ENCODE measurements around the gene VWA7. TPM values are rescaled to one million over a fixed set of nuclear protein-coding genes. Genes with fewer than 3 reads are reported as not detected.

Gene VWA7
- total RNA-seq, 2 donors from 2014 or later: 2.7 to 13.0 TPM

- WGBS: 93% methylated on average over 3 of the region's 3 CpGs
- DNase-seq (ENCODE audit: low spot score): no peak
- no peaks in the 10 kb centered on the region for H3K36me3 ChIP-seq
- H3K27me3 ChIP-seq (replicated peaks; ENCODE audit: insufficient read depth): no peaks in the 10 kb centered on the region
- TF ChIP-seq POLR2AphosphoS5 (IDR thresholded peaks at IDR 0.05): no peak
- TF ChIP-seq POLR2A (IDR thresholded peaks at IDR 0.05): no peak
- TF ChIP-seq, protein P1, sequence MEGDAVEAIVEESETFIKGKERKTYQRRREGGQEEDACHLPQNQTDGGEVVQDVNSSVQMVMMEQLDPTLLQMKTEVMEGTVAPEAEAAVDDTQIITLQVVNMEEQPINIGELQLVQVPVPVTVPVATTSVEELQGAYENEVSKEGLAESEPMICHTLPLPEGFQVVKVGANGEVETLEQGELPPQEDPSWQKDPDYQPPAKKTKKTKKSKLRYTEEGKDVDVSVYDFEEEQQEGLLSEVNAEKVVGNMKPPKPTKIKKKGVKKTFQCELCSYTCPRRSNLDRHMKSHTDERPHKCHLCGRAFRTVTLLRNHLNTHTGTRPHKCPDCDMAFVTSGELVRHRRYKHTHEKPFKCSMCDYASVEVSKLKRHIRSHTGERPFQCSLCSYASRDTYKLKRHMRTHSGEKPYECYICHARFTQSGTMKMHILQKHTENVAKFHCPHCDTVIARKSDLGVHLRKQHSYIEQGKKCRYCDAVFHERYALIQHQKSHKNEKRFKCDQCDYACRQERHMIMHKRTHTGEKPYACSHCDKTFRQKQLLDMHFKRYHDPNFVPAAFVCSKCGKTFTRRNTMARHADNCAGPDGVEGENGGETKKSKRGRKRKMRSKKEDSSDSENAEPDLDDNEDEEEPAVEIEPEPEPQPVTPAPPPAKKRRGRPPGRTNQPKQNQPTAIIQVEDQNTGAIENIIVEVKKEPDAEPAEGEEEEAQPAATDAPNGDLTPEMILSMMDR (IDR thresholded peaks at IDR 0.05): no peak
- H3K9me3 ChIP-seq: no peaks in the 10 kb centered on the region
- intact Hi-C loops (cut with DNase I): no loop called here
- no peak overlapping the region for H3K4me3 ChIP-seq
- H3K27ac ChIP-seq: no peak overlapping the region
- peaks cover 7% of the 10 kb centered on the region for H3K4me1 ChIP-seq (replicated peaks)
These were observed 55.0 kb downstream of the VWA7 start for GRCh38 chr6:31722173-31722572.

DNA sequence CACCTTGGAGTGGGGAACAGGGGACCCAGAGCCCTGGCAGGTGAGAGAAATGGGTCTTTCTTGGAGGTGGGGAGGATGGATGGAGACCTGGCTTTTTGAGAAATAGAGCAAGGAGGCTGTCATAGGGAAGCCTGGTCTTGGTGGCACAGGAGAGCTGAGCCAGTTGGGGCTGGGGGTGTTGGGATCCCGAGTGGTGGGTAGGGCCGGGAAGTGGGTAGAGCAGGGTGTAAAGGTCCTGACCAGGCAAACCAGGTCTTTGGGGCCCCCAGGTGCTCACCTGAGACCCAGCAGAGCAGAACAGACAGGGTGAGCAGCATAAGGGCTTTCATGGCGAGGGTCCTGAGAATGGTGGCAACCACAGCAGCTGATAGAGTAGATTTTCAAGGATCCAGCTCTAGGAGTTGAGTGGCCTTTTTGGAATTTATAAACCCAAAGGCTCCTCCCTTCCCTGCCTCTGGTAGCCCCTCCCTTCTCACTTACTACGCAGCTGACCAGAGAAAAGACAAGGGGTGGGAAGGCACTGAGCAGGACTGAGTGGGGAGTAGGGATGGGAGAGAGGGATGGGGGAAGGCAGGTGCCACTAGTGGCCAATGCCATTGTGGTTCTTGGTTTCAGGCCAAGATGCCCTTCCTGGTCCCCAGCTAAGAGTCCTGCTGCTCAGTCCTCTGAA is 55.6 kb downstream of the VWA7 start, which contains the start of gene LY6G6C:
Gene LY6G6C (minus strand): TSS at position 396 of the 670 bp plus-strand sequence. CDS start 67 bp downstream, at position 329.
- 93% methylated on average over 4 of the region's 4 CpGs for WGBS
- peaks cover 7% of the 10 kb centered on the region for H3K4me1 ChIP-seq (replicated peaks)
- no peaks in the 10 kb centered on the region for H3K36me3 ChIP-seq
- no peak within 1 kb of the TSS for H3K27ac ChIP-seq
- TF ChIP-seq POLR2A (IDR thresholded peaks at IDR 0.05) (no peak), POLR2AphosphoS5 (IDR thresholded peaks at IDR 0.05) (no peak)
- TF ChIP-seq, protein P1 (IDR thresholded peaks at IDR 0.05): no peak
- no peak within 1 kb of the TSS for H3K4me3 ChIP-seq
- no peak for DNase-seq (ENCODE audit: low spot score)
- H3K9me3 ChIP-seq: no peaks in the 10 kb centered on the region
- intact Hi-C loops (cut with DNase I): no loop called here
- no peaks in the 10 kb centered on the region for H3K27me3 ChIP-seq (replicated peaks; ENCODE audit: insufficient read depth)

- Histone ChIP-seq H3K27me3 (replicated peaks; ENCODE audit: insufficient read depth) (no peaks in the 10 kb centered on the region), H3K4me1 (replicated peaks) (peaks cover 11% of the 10 kb centered on the region), H3K36me3 (no peaks in the 10 kb centered on the region), H3K4me3 (no peak overlapping the region), H3K27ac (no peak overlapping the region), H3K9me3 (no peaks in the 10 kb centered on the region)
- WGBS: 65% methylated on average over 5 of the region's 5 CpGs
- no peak for DNase-seq (ENCODE audit: low spot score)
- TF ChIP-seq POLR2AphosphoS5 (IDR thresholded peaks at IDR 0.05) (no peak), POLR2A (IDR thresholded peaks at IDR 0.05) (no peak)
- TF ChIP-seq, protein P1 (IDR thresholded peaks at IDR 0.05): no peak
- intact Hi-C loops (cut with DNase I): no loop called here
These were observed 56.8 kb downstream of the VWA7 start for GRCh38 chr6:31720196-31720770.

DNA sequence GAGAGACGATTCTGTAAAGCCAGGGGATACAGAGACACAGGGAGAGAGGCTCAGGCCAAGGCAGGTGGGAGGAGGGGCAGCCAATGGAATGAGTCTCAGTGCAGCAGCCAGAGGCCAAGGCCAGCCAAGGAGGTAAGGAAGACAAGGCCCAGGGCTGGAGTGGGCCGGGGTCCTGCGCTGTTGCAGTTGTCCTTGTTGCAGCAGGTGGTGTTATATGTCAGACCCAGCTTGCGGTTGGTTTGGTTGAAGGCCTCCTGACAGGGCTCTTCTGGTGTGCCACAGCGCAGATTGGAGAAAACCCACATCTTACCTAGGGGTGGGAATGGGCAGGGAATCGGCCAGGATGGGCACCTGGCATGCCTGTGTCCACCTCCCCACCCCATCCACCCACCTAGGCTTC is 58.1 kb downstream of the VWA7 start:
- Histone ChIP-seq H3K4me1 (replicated peaks) (peaks cover 15% of the 10 kb centered on the region), H3K36me3 (no peaks in the 10 kb centered on the region), H3K9me3 (no peaks in the 10 kb centered on the region), H3K27me3 (replicated peaks; ENCODE audit: insufficient read depth) (no peaks in the 10 kb centered on the region), H3K4me3 (no peak overlapping the region), H3K27ac (peak overlapping the region; percentile 64 to 65)
- TF ChIP-seq POLR2A (IDR thresholded peaks at IDR 0.05) (no peak), POLR2AphosphoS5 (IDR thresholded peaks at IDR 0.05) (no peak)
- TF ChIP-seq, protein P1 (IDR thresholded peaks at IDR 0.05): no peak
- intact Hi-C loops (cut with DNase I): no loop called here
- DNase-seq (ENCODE audit: low spot score): no peak
- WGBS: 81% methylated on average over 6 of the region's 6 CpGs

DNA sequence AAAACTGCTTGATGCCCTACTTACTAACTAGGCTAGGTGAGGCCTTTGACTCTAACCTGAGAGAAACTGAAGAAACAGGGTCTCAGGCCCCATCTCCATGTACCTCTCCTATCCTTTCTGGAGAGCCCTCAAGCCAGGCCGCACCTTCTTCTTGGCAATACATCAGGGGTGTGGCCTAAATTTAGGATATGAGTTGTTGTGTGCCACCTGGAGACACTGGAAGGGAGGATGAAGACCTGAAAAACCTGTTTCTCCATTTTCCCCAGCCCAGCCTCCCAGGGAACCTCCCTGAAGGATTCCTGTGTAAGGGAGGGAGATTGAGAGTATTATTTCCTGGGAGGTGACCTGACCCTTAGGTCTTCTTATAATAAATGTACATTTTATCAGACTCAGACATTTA is 58.9 kb downstream of the VWA7 start:
- intact Hi-C loops (cut with DNase I): no loop called here
- no peaks in the 10 kb centered on the region for H3K27me3 ChIP-seq (replicated peaks; ENCODE audit: insufficient read depth)
- peak overlapping the region; percentile 64 to 65 for H3K27ac ChIP-seq
- no peaks in the 10 kb centered on the region for H3K9me3 ChIP-seq
- H3K36me3 ChIP-seq: no peaks in the 10 kb centered on the region
- DNase-seq (ENCODE audit: low spot score): peak; percentile 88
- H3K4me1 ChIP-seq (replicated peaks): peaks cover 19% of the 10 kb centered on the region
- 47% methylated on average over 1 of the region's 1 CpG for WGBS
- H3K4me3 ChIP-seq: no peak overlapping the region
- TF ChIP-seq, protein P1 (IDR thresholded peaks at IDR 0.05): no peak
- TF ChIP-seq POLR2AphosphoS5 (IDR thresholded peaks at IDR 0.05) (peak; percentile 94), POLR2A (IDR thresholded peaks at IDR 0.05) (no peak)

Data from prostate gland (tissue), 2 donors.